ENCODE results near the gene LMX1B.

Gene LMX1B

GRCh38 chr9:126619361-126620135 lies 5.8 kb downstream of the LMX1B start:
- DNase-seq = no peak

GRCh38 chr9:126620478-126620877 lies 6.8 kb downstream of the LMX1B start:
- no peak for DNase-seq

- no peak for DNase-seq
Observed at GRCh38 chr9:126621061-126621918, 7.6 kb downstream of the LMX1B start.

- DNase-seq = no peak
Observed at GRCh38 chr9:126621919-126622735, 8.4 kb downstream of the LMX1B start.

GRCh38 chr9:126623314-126623666 lies 9.6 kb downstream of the LMX1B start:
- no peak for DNase-seq

GRCh38 chr9:126623667-126624478 lies 10.1 kb downstream of the LMX1B start:
- no peak for DNase-seq

GRCh38 chr9:126624479-126624826 lies 10.7 kb downstream of the LMX1B start:
- no peak for DNase-seq

- no peak for DNase-seq
Observed at GRCh38 chr9:126624912-126625311, 11.2 kb downstream of the LMX1B start.

- no peak for DNase-seq
Observed at GRCh38 chr9:126625329-126626126, 11.8 kb downstream of the LMX1B start.

GRCh38 chr9:126626127-126626925 lies 12.6 kb downstream of the LMX1B start:
- DNase-seq = no peak

GRCh38 chr9:126626926-126627233 lies 13.2 kb downstream of the LMX1B start:
- no peak for DNase-seq

GRCh38 chr9:126628146-126628545 lies 14.4 kb downstream of the LMX1B start:
- DNase-seq = no peak

GRCh38 chr9:126628969-126629674 lies 15.4 kb downstream of the LMX1B start:
- no peak for DNase-seq

GRCh38 chr9:126630458-126631237 lies 16.9 kb downstream of the LMX1B start:
- no peak for DNase-seq

GRCh38 chr9:126631254-126631653 lies 17.5 kb downstream of the LMX1B start:
- no peak for DNase-seq

GRCh38 chr9:126633881-126634558 lies 20.3 kb downstream of the LMX1B start:
- DNase-seq = no peak

GRCh38 chr9:126635061-126635460 lies 21.3 kb downstream of the LMX1B start:
- no peak for DNase-seq

- DNase-seq = no peak
Observed at GRCh38 chr9:126635661-126636439, 22.1 kb downstream of the LMX1B start.
